ENCODE results near the gene ANXA6. TPM values are rescaled to one million over a fixed set of nuclear protein-coding genes. Genes with fewer than 3 reads are reported as not detected.

Gene ANXA6
- polyA plus RNA-seq, 1 of the 3 experiments (the other 2 are of a cell fraction), result 87.5 TPM

- Histone ChIP-seq H2AFZ (ENCODE audit: low read depth) (no peak overlapping the region), H3K4me2 (no peak overlapping the region), H3K27ac (ENCODE audit: low read depth in 2 of 2, low read length in 1 of 2) (no peak overlapping the region), H4K20me1 (ENCODE audit: insufficient read depth) (peaks cover 11% of the 10 kb centered on the region; the same call in 1 of the 2 replicates), H3K36me3 (replicated peaks in 1 of 2; ENCODE audit: control insufficient read depth in 1 of 2, insufficient read depth in 2 of 2, low read length in 1 of 2) (peaks cover 0 to 17% of the 10 kb centered on the region in 2 experiments), H3K9me3 (no peaks in the 10 kb centered on the region), H3K27me3 (ENCODE audit: insufficient read depth) (no peaks in the 10 kb centered on the region), H3K4me3 (ENCODE audit: low read depth in 2 of 2, low read length in 1 of 2) (no peak overlapping the region), H3K9me2 (no peaks in the 10 kb centered on the region), H3K9ac (no peak overlapping the region), H3K4me1 (ENCODE audit: control insufficient read depth in 1 of 2, insufficient read depth in 2 of 2, low read depth in 1 of 2, low read length in 1 of 2) (peaks cover 13 to 17% of the 10 kb centered on the region in 2 experiments; a peak in 2 of 4 replicates), H3F3A (replicated peaks; ENCODE audit: insufficient read depth) (no peaks in the 10 kb centered on the region), H3K79me2 (ENCODE audit: insufficient read depth) (peaks cover 24% of the 10 kb centered on the region; the same call in 1 of the 2 replicates)
- DNase-seq, result no peak
- TF ChIP-seq USF2 (IDR thresholded peaks at IDR 0.05; ENCODE audit: borderline replicate concordance, low read depth, low read length) (no peak), ELF1 (IDR thresholded peaks at IDR 0.05) (no peak), TCF12 (IDR thresholded peaks at IDR 0.05) (no peak), GABPA (IDR thresholded peaks at IDR 0.05; ENCODE audit: low read depth) (no peak), USF1 (IDR thresholded peaks at IDR 0.05; ENCODE audit: borderline replicate concordance, low read depth) (no peak), MEF2A (IDR thresholded peaks at IDR 0.05; ENCODE audit: borderline replicate concordance, low read depth) (no peak), FOXM1 (IDR thresholded peaks at IDR 0.05; ENCODE audit: low read depth) (no peak), ZBTB33 (IDR thresholded peaks at IDR 0.05; ENCODE audit: borderline replicate concordance, low read depth) (no peak), RFX5 (IDR thresholded peaks at IDR 0.05; ENCODE audit: low read length) (no peak), CTCF (IDR thresholded peaks at IDR 0.05) (no peak), NRF1 (IDR thresholded peaks at IDR 0.05; ENCODE audit: low read depth, low read length) (no peak), FOXJ3 (CRISPR knock-in tag; IDR thresholded peaks at IDR 0.05) (no peak), IRF3 (IDR thresholded peaks at IDR 0.05; ENCODE audit: low read depth, low read length) (no peak), SMC3 (IDR thresholded peaks at IDR 0.05; ENCODE audit: low read depth, low read length) (no peak), EZH2phosphoT487 (IDR thresholded peaks at IDR 0.05; ENCODE audit: borderline replicate concordance, low read depth) (no peak), FOSL2 (IDR thresholded peaks at IDR 0.05; ENCODE audit: borderline replicate concordance, low read depth) (no peak), RXRA (IDR thresholded peaks at IDR 0.05; ENCODE audit: borderline replicate concordance, low read depth) (no peak), EP300 (IDR thresholded peaks at IDR 0.05; ENCODE audit: borderline replicate concordance in 1 of 2, low read depth in 1 of 2, low read length in 1 of 2) (no peak)
- CTCF ChIA-PET, result interaction anchor here (1.0 to 32.5 kb wide), 3 partner anchors 8 to 32 kb away, joined by 3 to 540 read pairs (median 3); no protein-coding TSS in a partner anchor
- WGBS (ENCODE audit: low lambda C conversion rate), result 79% methylated on average over 4 of the region's 4 CpGs
- POLR2A ChIA-PET, result no interaction called here
Measured at GRCh38 chr5:151147033-151147432, 10.5 kb downstream of the ANXA6 start.

Data from SK-N-SH (cell line).